ENCODE measurements around the gene IL20RB.

The IL20RB gene

GRCh38 chr3:136947477-136947876 is 10.3 kb upstream of the IL20RB start (continued):
- TF ChIP-seq PRDM4 (tag by site-specific recombination; IDR thresholded peaks at IDR 0.05): no peak
- no peak for TF ChIP-seq ZSCAN30 (tag by site-specific recombination; IDR thresholded peaks at IDR 0.05)
- TF ChIP-seq, protein P1, sequence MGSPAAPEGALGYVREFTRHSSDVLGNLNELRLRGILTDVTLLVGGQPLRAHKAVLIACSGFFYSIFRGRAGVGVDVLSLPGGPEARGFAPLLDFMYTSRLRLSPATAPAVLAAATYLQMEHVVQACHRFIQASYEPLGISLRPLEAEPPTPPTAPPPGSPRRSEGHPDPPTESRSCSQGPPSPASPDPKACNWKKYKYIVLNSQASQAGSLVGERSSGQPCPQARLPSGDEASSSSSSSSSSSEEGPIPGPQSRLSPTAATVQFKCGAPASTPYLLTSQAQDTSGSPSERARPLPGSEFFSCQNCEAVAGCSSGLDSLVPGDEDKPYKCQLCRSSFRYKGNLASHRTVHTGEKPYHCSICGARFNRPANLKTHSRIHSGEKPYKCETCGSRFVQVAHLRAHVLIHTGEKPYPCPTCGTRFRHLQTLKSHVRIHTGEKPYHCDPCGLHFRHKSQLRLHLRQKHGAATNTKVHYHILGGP (tag by site-specific recombination; IDR thresholded peaks at IDR 0.05): no peak
- TF ChIP-seq, protein P2, sequence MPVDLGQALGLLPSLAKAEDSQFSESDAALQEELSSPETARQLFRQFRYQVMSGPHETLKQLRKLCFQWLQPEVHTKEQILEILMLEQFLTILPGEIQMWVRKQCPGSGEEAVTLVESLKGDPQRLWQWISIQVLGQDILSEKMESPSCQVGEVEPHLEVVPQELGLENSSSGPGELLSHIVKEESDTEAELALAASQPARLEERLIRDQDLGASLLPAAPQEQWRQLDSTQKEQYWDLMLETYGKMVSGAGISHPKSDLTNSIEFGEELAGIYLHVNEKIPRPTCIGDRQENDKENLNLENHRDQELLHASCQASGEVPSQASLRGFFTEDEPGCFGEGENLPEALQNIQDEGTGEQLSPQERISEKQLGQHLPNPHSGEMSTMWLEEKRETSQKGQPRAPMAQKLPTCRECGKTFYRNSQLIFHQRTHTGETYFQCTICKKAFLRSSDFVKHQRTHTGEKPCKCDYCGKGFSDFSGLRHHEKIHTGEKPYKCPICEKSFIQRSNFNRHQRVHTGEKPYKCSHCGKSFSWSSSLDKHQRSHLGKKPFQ (tag by site-specific recombination; IDR thresholded peaks at IDR 0.05): no peak
- no peak for TF ChIP-seq ZNF398 (tag by site-specific recombination; IDR thresholded peaks at IDR 0.05)
- TF ChIP-seq PRDM1 (tag by site-specific recombination; IDR thresholded peaks at IDR 0.05): no peak
- no peak for TF ChIP-seq ZNF292 (tag by site-specific recombination; IDR thresholded peaks at IDR 0.05; ENCODE audit: borderline replicate concordance, low read depth)
- TF ChIP-seq ZNF19 (tag by site-specific recombination; IDR thresholded peaks at IDR 0.05; ENCODE audit: low read depth): no peak

GRCh38 chr3:136949146-136949545 is 8.6 kb upstream of the IL20RB start:
- CTCF ChIA-PET: interaction anchor here (0.5 to 0.7 kb wide), 2 partner anchors 32 to 39 kb away, joined by 3 to 4 read pairs; no protein-coding TSS in a partner anchor
- H3K36me3 ChIP-seq (ENCODE audit: control insufficient read depth in 2 of 2, insufficient read depth in 1 of 2, low read length in 2 of 2): peaks cover 0 to 10% of the 10 kb centered on the region in 2 experiments; a peak in 1 of 3 replicates
- TF ChIP-seq GLI4 (tag by site-specific recombination; IDR thresholded peaks at IDR 0.05): no peak
- TF ChIP-seq ZNF112 (tag by site-specific recombination; IDR thresholded peaks at IDR 0.05): no peak
- no peak for TF ChIP-seq ZNF488 (tag by site-specific recombination; IDR thresholded peaks at IDR 0.05)
- TF ChIP-seq MEIS1 (CRISPR knock-in tag; IDR thresholded peaks at IDR 0.05; ENCODE audit: borderline replicate concordance): no peak
- no peak for TF ChIP-seq ZNF624 (tag by site-specific recombination; IDR thresholded peaks at IDR 0.05)
- no peak for TF ChIP-seq KLF9 (tag by site-specific recombination; IDR thresholded peaks at IDR 0.05; ENCODE audit: low read depth)
- TF ChIP-seq ZBTB11 (tag by site-specific recombination; conservative IDR thresholded peaks at IDR 0.05; ENCODE audit: low read depth): no peak
- no peak for TF ChIP-seq PRDM1 (tag by site-specific recombination; IDR thresholded peaks at IDR 0.05)
- no peak for TF ChIP-seq ZNF239 (tag by site-specific recombination; IDR thresholded peaks at IDR 0.05)
- TF ChIP-seq ZSCAN18 (tag by site-specific recombination; IDR thresholded peaks at IDR 0.05): no peak
- H3K4me1 ChIP-seq (ENCODE audit: control insufficient read depth, insufficient read depth, low read length): no peaks in the 10 kb centered on the region
- no peaks in the 10 kb centered on the region for H3K9me3 ChIP-seq (ENCODE audit: control insufficient read depth, insufficient read depth, low read depth, low read length)
- no peak overlapping the region for H3K27ac ChIP-seq (ENCODE audit: extremely low read depth, low read depth, low read length)
- no peak overlapping the region for H3K4me3 ChIP-seq (ENCODE audit: low read depth, low read length)
- POLR2A ChIA-PET: no interaction called here

Measured in HEK293 (cell line).